Panc1 (cell line): ENCODE results near the gene TRIM45. TPM values are rescaled to one million over a fixed set of nuclear protein-coding genes. Genes with fewer than 3 reads are reported as not detected.

Experiments
- ATAC-seq: fragments of 200-7000 bp; cut with Tn5 transposase; 2 replicates; pipeline ENCODE4 v1.9.1; 2020; ENCODE audit warnings: mild to moderate bottlenecking, moderate library complexity
- BruUV-seq: library from RNA; stranded (reverse); fragments of 400-500 nt; replicated peaks from 2 replicates; lab custom pipeline; 2021; lab: Mats Ljungman, UMichigan
- CTCF ChIA-PET: fragments of 300-600 bp; sonication (Branson Sonifier 250); formaldehyde crosslinking; loops from one replicate; lab custom pipeline; 2022; ENCODE audit warnings: antibody characterized with exemption; lab: Charles Lee
- POLR2A ChIA-PET: fragments of 300-600 bp; sonication (Branson Sonifier 250); formaldehyde crosslinking; loops from one replicate; lab custom pipeline; 2022; ENCODE audit warnings: antibody characterized with exemption; lab: Charles Lee
- DNase-seq: peaks from one replicate; pipeline ENCODE4 v3.0.0-alpha.2; 2010; ENCODE audit warnings: low read depth, low spot score
- H3K27ac ChIP-seq: 2 replicates; pipeline ENCODE4 v1.5.1; 2011; ENCODE audit warnings: mild to moderate bottlenecking, low read length, inconsistent platforms
- H3K27me3 ChIP-seq: fragments of 200-500 bp; sonication (Bioruptor generic); 2 replicates; pipeline ENCODE4 v1.6.0; 2014; ENCODE audit warnings: low read length, inconsistent platforms; ENCODE audit not compliant: control insufficient read depth, insufficient read depth
- H3K36me3 ChIP-seq: fragments of 200-500 bp; sonication (Bioruptor generic); 2 replicates; pipeline ENCODE4 v1.5.1; 2014; ENCODE audit warnings: inconsistent platforms, mild to moderate bottlenecking, low read length, moderate library complexity; ENCODE audit not compliant: control insufficient read depth, insufficient read depth
- H3K4me1 ChIP-seq: 2 replicates; pipeline ENCODE4 v1.5.1; 2011; ENCODE audit warnings: inconsistent platforms, mild to moderate bottlenecking, low read length, moderate library complexity; ENCODE audit not compliant: control insufficient read depth, insufficient read depth
- H3K4me3 ChIP-seq, 2 experiments: 2 replicates each; pipeline ENCODE4 v1.5.1; 2011 to 2012; ENCODE audit warnings: low read depth in 2 of 2, low read length in 2 of 2, mild to moderate bottlenecking in 2 of 2, inconsistent platforms in 1 of 2, moderate library complexity in 1 of 2
- H3K9me3 ChIP-seq: fragments of 200-500 bp; sonication (Bioruptor generic); 2 replicates; pipeline ENCODE4 v1.5.1; 2014; ENCODE audit warnings: low read depth, mild to moderate bottlenecking, inconsistent platforms, low read length, moderate library complexity; ENCODE audit not compliant: control insufficient read depth, insufficient read depth
- CTCF ChIP-seq: fragments of 450-650 bp; IDR thresholded peaks from 2 replicates; pipeline ENCODE4 v1.5.1; 2017; ENCODE audit warnings: mild to moderate bottlenecking
- POLR2AphosphoS5 ChIP-seq: IDR thresholded peaks from 2 replicates; pipeline ENCODE4 v1.6.1; 2012; ENCODE audit warnings: mild to moderate bottlenecking, low read depth, low read length, moderate library complexity
- REST ChIP-seq, 2 experiments: IDR thresholded peaks; 2 replicates each; pipeline ENCODE4 v1.6.1; 2011 to 2012; ENCODE audit warnings: low read depth in 2 of 2, control low read depth in 1 of 2, low read length in 1 of 2, mild to moderate bottlenecking in 1 of 2, moderate library complexity in 1 of 2; ENCODE audit not compliant: insufficient read depth in 1 of 2
- SIN3A ChIP-seq: IDR thresholded peaks from 2 replicates; pipeline ENCODE4 v1.6.1; 2012; ENCODE audit warnings: low read depth, mild to moderate bottlenecking, low read length, moderate library complexity, borderline replicate concordance; ENCODE audit not compliant: insufficient read depth
- TCF7L2 ChIP-seq: IDR thresholded peaks from 2 replicates; pipeline ENCODE4 v1.6.1; 2011; ENCODE audit warnings: mild to moderate bottlenecking, low read depth, low read length, inconsistent platforms
- in situ Hi-C: cut with HindIII; loops from 2 replicates; pipeline ENCODE4 v1.10.0; 2016; ENCODE audit warnings: low sequenced_read_pairs, low pct_unique_long_range_greater_than_20kb
- intact Hi-C: fragments of 100-400 bp; cut with micrococcal nuclease; formaldehyde crosslinking; loops from one replicate; pipeline ENCODE4 v1.10.0; 2022; ENCODE audit not compliant: unreplicated experiment
- total RNA-seq: library from RNA; stranded (reverse); gene quantifications from one replicate; pipeline ENCODE4 v1.2.1, GENCODE V29; 2021; ENCODE audit not compliant: unreplicated experiment

Gene TRIM45
- total RNA-seq, 1 experiment from 2014 or later = 4.7 TPM

GRCh38 chr1:117167402-117167801 is 45.9 kb upstream of the TRIM45 start:
- no peak for DNase-seq
- no peak overlapping the region for H3K27ac ChIP-seq
- POLR2A ChIA-PET = no interaction called here
- in situ Hi-C loops (no loop called here), intact Hi-C loops (no loop called here)
- CTCF ChIA-PET = interaction anchor here (0.7 kb wide), 2 partner anchors 117 to 593 kb away, joined by 3 read pairs; no protein-coding TSS in a partner anchor
- no TSS peak for BruUV-seq
- ATAC-seq = no peak
- H3K9me3 ChIP-seq = no peaks in the 10 kb centered on the region
- no peaks in the 10 kb centered on the region for H3K4me1 ChIP-seq
- no peaks in the 10 kb centered on the region for H3K27me3 ChIP-seq
- TF ChIP-seq POLR2AphosphoS5 (no peak), TCF7L2 (no peak), SIN3A (no peak), CTCF (no peak), REST (IDR thresholded peaks at IDR 0.05; ENCODE audit: insufficient read depth in 1 of 2, low read depth in 2 of 2, low read length in 1 of 2) (no peak)
- no peak overlapping the region for H3K4me3 ChIP-seq
- no peaks in the 10 kb centered on the region for H3K36me3 ChIP-seq

GRCh38 chr1:117166076-117166475 is 44.5 kb upstream of the TRIM45 start:
- TF ChIP-seq CTCF (no peak), TCF7L2 (no peak), POLR2AphosphoS5 (no peak), REST (IDR thresholded peaks at IDR 0.05; ENCODE audit: insufficient read depth in 1 of 2, low read depth in 2 of 2, low read length in 1 of 2) (no peak), SIN3A (no peak)
- Histone ChIP-seq H3K27me3 (no peaks in the 10 kb centered on the region), H3K4me1 (no peaks in the 10 kb centered on the region), H3K9me3 (no peaks in the 10 kb centered on the region), H3K27ac (no peak overlapping the region), H3K36me3 (no peaks in the 10 kb centered on the region), H3K4me3 (no peak overlapping the region)
- ChIA-PET POLR2A (no interaction called here), CTCF (no interaction called here)
- DNase-seq (peak; percentile 41), ATAC-seq (peak; percentile 42; the same call in 1 of the 2 replicates)
- BruUV-seq = no TSS peak
- intact Hi-C loops = no loop called here
- in situ Hi-C loops = no loop called here
